Spleen (tissue), 11 donors: ENCODE data around the gene BBS9. TPM values are rescaled to one million over a fixed set of nuclear protein-coding genes. Genes with fewer than 3 reads are reported as not detected.

Experiments used
- DNase-seq: peaks from one replicate; pipeline ENCODE4 v3.0.0-alpha.2; 2020
- H3K27ac ChIP-seq, 8 donors: fragments of 200-600 bp; sonication (generic) in 7 of 8; 1 replicate in 4 of 8; 2 replicates in 4 of 8; pipeline versions ENCODE4 v1.5.0 to v1.8.0; 2016 to 2021; ENCODE audit warnings: inconsistent platforms in 4 of 8, mild to moderate bottlenecking in 4 of 8, moderate library complexity in 1 of 8
- H3K27me3 ChIP-seq, 7 donors: fragments of 200-600 bp; sonication (generic) in 6 of 7; replicated peaks in 1 of 7; 1 replicate in 4 of 7; 2 replicates in 3 of 7; pipeline versions ENCODE4 v1.5.0 to v1.8.0; 2016 to 2021; ENCODE audit warnings: inconsistent platforms in 3 of 7, mild to moderate bottlenecking in 1 of 7
- H3K36me3 ChIP-seq, 6 donors: fragments of 200-600 bp; sonication (generic) in 5 of 6; 1 replicate in 4 of 6; 2 replicates in 2 of 6; pipeline versions ENCODE4 v1.5.0 to v1.8.0; 2016 to 2021; ENCODE audit warnings: inconsistent platforms in 2 of 6
- H3K4me1 ChIP-seq, 6 donors: fragments of 200-600 bp; sonication (generic) in 5 of 6; 1 replicate in 3 of 6; 2 replicates in 3 of 6; pipeline versions ENCODE4 v1.5.0 to v1.8.0; 2016 to 2021; ENCODE audit warnings: inconsistent platforms in 3 of 6
- H3K4me3 ChIP-seq, 8 donors: fragments of 200-600 bp; sonication (generic) in 7 of 8; 1 replicate in 4 of 8; 2 replicates in 4 of 8; pipeline versions ENCODE4 v1.5.0 to v1.8.0; 2016 to 2021; ENCODE audit warnings: inconsistent platforms in 4 of 8, mild to moderate bottlenecking in 4 of 8, moderate library complexity in 2 of 8
- H3K9me3 ChIP-seq, 8 donors: fragments of 200-600 bp; sonication (generic) in 7 of 8; 1 replicate in 4 of 8; 2 replicates in 4 of 8; pipeline versions ENCODE4 v1.5.0 to v1.8.0; 2016 to 2021; ENCODE audit warnings: inconsistent platforms in 4 of 8
- CTCF ChIP-seq, 11 experiments: fragments of 200-600 bp in 7 of 11; fragments of 450-650 bp in 4 of 11; sonication (generic) in 4 of 11; IDR thresholded peaks in 8 of 11; conservative IDR thresholded peaks in 3 of 11; 1 replicate in 7 of 11; 2 replicates in 4 of 11; pipeline versions ENCODE4 v1.4.0 to v1.8.0; 2016 to 2021; ENCODE audit warnings: antibody characterized with exemption in 11 of 11, inconsistent platforms in 4 of 11, mild to moderate bottlenecking in 1 of 11
- POLR2A ChIP-seq, 3 donors: fragments of 450-650 bp; IDR thresholded peaks; one replicate each; pipeline ENCODE4 v1.5.1; 2017; ENCODE audit warnings: antibody characterized with exemption in 3 of 3, mild to moderate bottlenecking in 1 of 3
- POLR2AphosphoS5 ChIP-seq, 3 donors: sonication (generic); formaldehyde crosslinking; IDR thresholded peaks; one replicate each; pipeline ENCODE4 v1.5.1; 2017; ENCODE audit warnings: antibody characterized with exemption in 3 of 3
- WGBS, 5 donors: extraction: QIAGEN DNeasy Blood & Tissue Kit in 3 of 5; methylation state at CpG; one replicate each; pipeline versions ENCODE4 v1.1.5 to v1.1.7; 2013 to 2018; 5-methylcytosine and 5-hydroxymethylcytosine counted together
- intact Hi-C: fragments of 100-400 bp; cut with DNase I; formaldehyde crosslinking; loops from one replicate; pipeline ENCODE4 v1.15.0; 2023; ENCODE audit warnings: low total_unique reads
- polyA plus RNA-seq, 3 donors: library from polyadenylated mRNA; stranded (reverse); fragments of 200-250 nt; gene quantifications; one replicate each; pipeline ENCODE4 v1.2.1, GENCODE V29; 2013
- total RNA-seq, 7 donors: library from RNA; depleted of rRNA in 3 of 7; stranded (reverse); fragments of >200 nt in 3 of 7; fragmentation: NEBNext Ultra II Directional in 4 of 7; extraction: Animal tissue kit (Norgen Biotek cat#: 25700) in 4 of 7; gene quantifications; one replicate each; pipeline versions ENCODE4 v1.1.0 to v1.2.1, GENCODE V29; 2016 to 2021
- donor health status: healthy with polysubstance abuse.
- donor health status: DM: no; HTN: no; CAD: no; lungs with moderate emphysema.
- donor health status: DM: no; HTN: no; CAD: no.
- donor health status: Bipolar disorder and iron deficiency.
- donor health status: healthy.
- donor health status: DM: no; HTN: no; CAD: no.
- donor health status: DM: yes; HTN: yes; CAD: no.

BBS9 gene
- total and polyA plus RNA-seq, 10 donors: 2.3 to 44.1 (median 25.3) TPM

GRCh38 chr7:33630359-33630758, 501.0 kb downstream of the BBS9 start:
- intact Hi-C loops: no loop called here
- no peak for TF ChIP-seq POLR2A (IDR thresholded peaks at IDR 0.05)
- no peak for TF ChIP-seq POLR2AphosphoS5 (IDR thresholded peaks at IDR 0.05)
- TF ChIP-seq CTCF (IDR thresholded peaks at IDR 0.05 in 8 of 11, conservative IDR thresholded peaks at IDR 0.05 in 3 of 11): no peak
- no peak for DNase-seq
- WGBS, 5 donors: 91 to 97% (median 94%) methylated on average over 4 of the region's 4 CpGs
- Histone ChIP-seq H3K4me3 (no peak overlapping the region), H3K9me3 (peaks cover 0 to 18% (median 8%) of the 10 kb centered on the region in 8 donors), H3K4me1 (no peaks in the 10 kb centered on the region), H3K27me3 (no peaks in the 10 kb centered on the region), H3K27ac (no peak overlapping the region), H3K36me3 (peaks cover 0 to 10% (median 0%) of the 10 kb centered on the region in 6 donors)

- DNase-seq: no peak
- TF ChIP-seq POLR2A (IDR thresholded peaks at IDR 0.05): no peak
- TF ChIP-seq CTCF (IDR thresholded peaks at IDR 0.05 in 8 of 11, conservative IDR thresholded peaks at IDR 0.05 in 3 of 11): no peak
- TF ChIP-seq POLR2AphosphoS5 (IDR thresholded peaks at IDR 0.05): no peak
- intact Hi-C loops: no loop called here
- Histone ChIP-seq H3K4me3 (no peak overlapping the region), H3K36me3 (peaks cover 0 to 11% (median 0%) of the 10 kb centered on the region in 6 donors), H3K9me3 (peaks cover 0 to under 1% (median 0%) of the 10 kb centered on the region in 8 donors), H3K27ac (no peak overlapping the region), H3K4me1 (no peaks in the 10 kb centered on the region), H3K27me3 (no peaks in the 10 kb centered on the region)
- 94 to 97% (median 96%) methylated on average over 24 of the region's 24 CpGs for WGBS, 5 donors
These were observed 503.0 kb downstream of the BBS9 start for GRCh38 chr7:33632322-33632721.

- Histone ChIP-seq H3K27ac (no peak overlapping the region), H3K36me3 (peaks cover 0 to 11% (median 0%) of the 10 kb centered on the region in 6 donors), H3K9me3 (no peaks in the 10 kb centered on the region), H3K4me1 (no peaks in the 10 kb centered on the region), H3K4me3 (no peak overlapping the region), H3K27me3 (no peaks in the 10 kb centered on the region)
- intact Hi-C loops: no loop called here
- WGBS, 5 donors: 90 to 96% (median 91%) methylated on average over 6 of the region's 6 CpGs
- TF ChIP-seq CTCF (IDR thresholded peaks at IDR 0.05 in 8 of 11, conservative IDR thresholded peaks at IDR 0.05 in 3 of 11) (no peak), POLR2A (IDR thresholded peaks at IDR 0.05) (no peak), POLR2AphosphoS5 (IDR thresholded peaks at IDR 0.05) (no peak)
- DNase-seq: no peak
These were observed 503.6 kb downstream of the BBS9 start for GRCh38 chr7:33632840-33633525.

GRCh38 chr7:33634606-33635005, 505.2 kb downstream of the BBS9 start:
- 81 to 84% (median 83%) methylated on average over 7 of the region's 7 CpGs for WGBS, 5 donors
- H3K9me3 ChIP-seq: no peaks in the 10 kb centered on the region
- H3K4me3 ChIP-seq: no peak overlapping the region
- DNase-seq: no peak
- intact Hi-C loops: no loop called here
- H3K36me3 ChIP-seq: peaks cover 0 to 11% (median 0%) of the 10 kb centered on the region in 6 donors
- H3K4me1 ChIP-seq: no peaks in the 10 kb centered on the region
- no peak overlapping the region for H3K27ac ChIP-seq
- H3K27me3 ChIP-seq: no peaks in the 10 kb centered on the region
- TF ChIP-seq POLR2AphosphoS5 (IDR thresholded peaks at IDR 0.05): no peak
- TF ChIP-seq CTCF (IDR thresholded peaks at IDR 0.05 in 8 of 11, conservative IDR thresholded peaks at IDR 0.05 in 3 of 11): no peak
- TF ChIP-seq POLR2A (IDR thresholded peaks at IDR 0.05): no peak
